HG03097 (cell line): ENCODE measurements around the gene TUBA3E.
"Not testable (repeated sequence)": the region's sequence is repeated elsewhere in the genome, so short reads cannot be mapped to it uniquely, and the experiment has no call there.

Source experiments
- ATAC-seq: cut with Tn5 transposase; IDR thresholded peaks from one replicate; pipeline ENCODE4 v1.9.1; 2021; ENCODE audit not compliant: unreplicated experiment, low FRiP score

TUBA3E gene

GRCh38 chr2:130150181-130151144 lies 47.8 kb downstream of the TUBA3E start:
- no peak for ATAC-seq

- ATAC-seq, result not testable (repeated sequence)
Measured at GRCh38 chr2:130148515-130148914, 49.7 kb downstream of the TUBA3E start.

- ATAC-seq, result peak; percentile 93
Measured at GRCh38 chr2:130145006-130145414, 53.2 kb downstream of the TUBA3E start, which contains the start of gene CCDC74B. Gene CCDC74B (minus strand): TSS chr2:130145112. CDS start chr2:130144996, 116 bp downstream.

GRCh38 chr2:130143266-130144039 lies 54.8 kb downstream of the TUBA3E start:
- ATAC-seq, result not testable (repeated sequence)

- not testable (repeated sequence) for ATAC-seq
Measured at GRCh38 chr2:130142396-130143265, 55.6 kb downstream of the TUBA3E start.
